ENCODE measurements around the gene RESF1.

- TF ChIP-seq CTCF (IDR thresholded peaks at IDR 0.05; ENCODE audit: extremely low read depth in 1 of 2, insufficient read depth in 1 of 2, low read depth in 1 of 2, low read length in 2 of 2) (no peak), POLR2A (IDR thresholded peaks at IDR 0.05; ENCODE audit: low read depth, low read length) (peak; percentile 90), POLR2AphosphoS5 (IDR thresholded peaks at IDR 0.05; ENCODE audit: insufficient read depth, low read depth, low read length) (peak; percentile 83), EZH2 (IDR thresholded peaks at IDR 0.05; ENCODE audit: borderline replicate concordance, low read depth, low read length, severe bottlenecking) (no peak), FOS (IDR thresholded peaks at IDR 0.05; ENCODE audit: borderline replicate concordance, insufficient read depth, low read length) (no peak)
Measured at GRCh38 chr12:31959161-31959700, at the start of gene RESF1.
